SHP77 (cell line): ENCODE data around the gene PRR5.
A peak's percentile ranks its signal among the peaks of the same experiment; 100 is the strongest.

ENCODE experiments used
- DNase-seq, 2 experiments: peaks; one replicate each; lab custom pipeline; 2025; lab: John Stamatoyannopoulos, UW

PRR5 gene

DNA sequence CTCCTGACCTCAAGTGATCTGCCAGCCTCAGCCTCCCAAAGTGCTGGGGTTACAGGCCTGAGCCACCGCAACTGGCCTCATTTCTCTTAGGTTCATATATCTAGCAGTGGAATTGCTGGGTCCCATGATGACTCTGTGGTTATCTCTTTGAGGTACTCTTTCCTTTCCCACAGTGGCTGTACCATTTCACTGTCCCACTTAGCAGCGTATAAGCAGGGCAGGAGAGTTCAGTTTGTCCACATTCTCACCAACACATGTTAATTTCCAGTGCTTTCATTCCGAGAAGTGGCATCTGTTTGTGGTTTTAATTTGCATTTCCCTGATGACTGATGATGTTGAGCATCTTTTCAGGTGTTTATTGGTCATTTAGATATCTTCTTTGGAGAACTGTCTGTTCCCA lies 16.4 kb downstream of the PRR5 start:
- DNase-seq, result no peak

DNA sequence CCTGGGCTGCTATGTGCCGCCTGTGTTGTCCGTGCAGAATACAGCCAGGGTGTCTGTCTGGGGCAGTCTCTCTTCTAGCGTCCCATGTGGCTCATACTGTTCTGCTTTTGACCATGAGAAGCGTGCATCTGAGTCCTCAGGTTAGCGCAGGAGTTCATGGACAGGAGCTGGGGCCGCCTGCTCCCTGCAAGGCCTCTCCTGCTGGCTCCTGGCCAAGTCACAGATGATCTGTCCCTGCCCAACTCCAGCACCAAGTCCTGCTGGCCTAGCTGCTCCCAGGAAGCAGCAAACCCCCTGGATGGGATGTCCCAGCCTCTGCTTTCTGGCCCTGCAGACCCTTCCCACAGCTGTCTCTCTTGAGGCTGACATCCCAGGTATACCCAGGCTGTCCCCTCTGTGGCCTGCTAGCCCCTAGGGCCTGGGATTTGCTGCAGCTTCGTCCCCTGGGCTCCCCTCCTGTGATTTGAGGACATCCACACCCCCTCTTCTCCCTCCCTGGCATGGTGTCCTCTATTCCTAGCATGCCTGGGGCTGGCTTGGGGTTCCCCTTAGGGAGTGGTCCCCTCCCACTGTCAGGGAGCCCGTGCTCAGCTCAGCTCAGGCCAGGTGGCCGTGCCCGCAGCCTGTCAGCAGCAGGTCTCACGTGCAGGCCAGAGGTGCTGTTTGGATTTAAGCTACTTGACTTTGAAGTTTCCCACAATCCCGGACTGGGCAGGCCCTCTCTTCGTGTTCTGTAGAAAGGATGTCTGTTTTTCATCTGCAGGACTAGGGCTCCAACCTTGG lies 17.8 kb downstream of the PRR5 start:
- DNase-seq, result peak; percentile 26 to 35

DNA sequence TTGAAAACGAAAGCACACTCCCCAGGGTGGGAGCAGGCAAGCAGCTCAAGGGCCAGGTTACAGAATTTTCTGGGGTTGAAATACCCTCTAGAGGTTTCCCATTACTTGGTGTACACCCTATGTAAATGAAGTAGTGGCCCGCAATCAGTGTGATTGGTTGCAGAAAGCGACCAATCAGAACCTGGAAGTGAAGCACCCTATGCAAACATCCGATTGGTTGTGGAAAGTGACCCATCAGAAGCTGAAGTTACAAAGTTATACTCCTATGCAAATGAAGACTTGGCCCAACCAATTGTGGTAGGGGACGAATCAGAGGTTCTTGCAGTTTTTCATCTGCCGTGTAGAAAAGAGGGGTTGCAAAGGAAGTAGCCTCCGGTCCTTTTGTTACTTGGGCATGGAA lies 19.2 kb downstream of the PRR5 start:
- no peak for DNase-seq

DNA sequence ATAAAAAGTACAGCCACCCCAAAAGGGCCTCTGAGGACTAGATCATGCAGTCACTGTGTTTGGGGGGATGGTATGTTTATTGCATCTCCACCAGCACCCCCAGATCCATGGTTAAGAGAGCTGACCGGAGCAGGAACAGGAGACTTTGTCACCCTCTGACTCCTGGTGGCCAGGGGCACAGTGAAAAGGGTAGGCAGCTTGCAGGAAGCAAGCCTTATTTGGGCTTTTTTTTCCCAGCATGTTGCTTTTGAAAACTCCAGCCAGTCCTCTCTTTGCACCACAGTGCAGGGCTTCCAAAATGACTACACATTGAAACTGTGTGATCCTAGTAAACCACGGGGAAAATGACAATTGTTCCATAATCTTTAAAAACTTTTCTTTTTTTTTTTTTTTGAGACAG lies 20.6 kb downstream of the PRR5 start:
- DNase-seq, result no peak

DNA sequence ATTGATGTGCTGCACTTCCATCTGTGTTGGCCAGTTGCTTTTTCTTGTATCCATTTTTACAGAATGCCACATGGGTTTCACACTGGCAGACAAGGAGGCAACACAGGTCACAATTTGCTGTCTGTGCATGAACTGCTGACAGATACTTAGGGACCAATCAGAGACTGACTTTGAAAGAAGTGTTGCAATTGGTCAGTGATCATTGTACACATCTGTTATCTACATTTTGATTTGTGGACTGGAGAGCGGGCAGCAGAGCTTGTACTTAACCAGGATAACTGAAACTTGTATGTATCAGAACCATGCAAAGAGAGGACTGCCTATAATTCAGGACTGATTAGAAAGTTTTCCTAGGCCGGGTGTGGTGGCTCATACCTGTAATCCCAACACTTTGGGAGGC lies 21.8 kb downstream of the PRR5 start:
- DNase-seq, result no peak

DNA sequence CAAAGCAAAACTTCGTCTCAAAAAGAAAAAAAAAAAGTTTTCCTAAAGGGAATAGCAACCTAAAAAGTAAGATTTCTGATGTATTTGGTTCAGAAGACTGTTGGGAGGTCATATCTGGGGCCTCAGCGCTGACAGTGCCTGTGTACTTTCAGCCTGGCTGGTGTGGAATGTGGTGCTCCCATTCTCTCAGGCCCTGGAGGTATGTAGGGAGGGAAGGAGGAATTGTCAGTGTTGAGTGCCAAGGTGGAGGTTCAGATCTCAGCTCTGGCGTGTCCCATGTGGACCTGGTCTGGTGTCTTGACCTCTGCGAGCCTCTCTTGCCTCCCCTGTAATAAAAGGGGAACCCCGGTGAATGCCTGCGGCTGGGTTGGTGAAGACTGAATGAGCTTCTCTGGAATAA lies 22.4 kb downstream of the PRR5 start:
- no peak for DNase-seq

DNA sequence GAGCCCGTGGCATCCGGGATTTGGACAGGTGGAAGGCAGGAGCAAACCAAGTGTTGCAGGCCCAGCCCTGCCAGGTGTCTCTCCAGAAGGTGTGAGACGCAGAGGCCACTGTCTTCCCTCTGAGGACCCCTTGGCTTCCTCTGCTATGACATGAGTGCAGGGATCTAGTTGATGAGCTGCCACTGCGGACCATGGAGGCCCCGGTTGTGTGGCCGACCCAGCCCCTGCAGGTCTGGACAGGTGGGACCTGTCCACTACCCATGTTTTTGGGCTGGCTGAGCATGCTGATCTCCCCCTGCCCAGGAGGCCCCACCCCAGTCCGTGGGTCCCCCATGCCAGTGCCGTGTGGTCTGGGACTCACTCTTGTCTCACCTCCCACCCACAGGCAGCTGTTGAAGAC lies 22.9 kb downstream of the PRR5 start:
- no peak for DNase-seq

DNA sequence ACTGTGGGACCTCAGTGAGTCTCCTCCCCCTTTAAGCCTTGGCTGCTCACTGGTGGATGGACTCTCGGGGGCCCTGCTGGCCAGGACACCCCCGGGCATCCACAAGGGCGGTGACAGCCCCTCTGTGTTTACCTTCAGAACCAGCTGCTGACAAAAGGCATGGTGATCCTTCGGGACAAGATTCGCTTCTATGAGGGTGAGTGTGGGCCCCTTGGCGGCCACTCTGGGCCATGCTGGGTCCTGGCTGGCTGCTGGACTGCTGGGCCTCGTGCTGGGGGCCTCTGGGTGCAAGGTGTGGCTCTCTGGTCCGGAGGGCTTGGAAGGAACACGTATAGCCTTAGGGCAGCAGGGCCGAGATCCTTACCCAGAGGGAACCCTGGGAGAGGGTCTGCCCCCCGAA lies 24.4 kb downstream of the PRR5 start:
- no peak for DNase-seq

DNA sequence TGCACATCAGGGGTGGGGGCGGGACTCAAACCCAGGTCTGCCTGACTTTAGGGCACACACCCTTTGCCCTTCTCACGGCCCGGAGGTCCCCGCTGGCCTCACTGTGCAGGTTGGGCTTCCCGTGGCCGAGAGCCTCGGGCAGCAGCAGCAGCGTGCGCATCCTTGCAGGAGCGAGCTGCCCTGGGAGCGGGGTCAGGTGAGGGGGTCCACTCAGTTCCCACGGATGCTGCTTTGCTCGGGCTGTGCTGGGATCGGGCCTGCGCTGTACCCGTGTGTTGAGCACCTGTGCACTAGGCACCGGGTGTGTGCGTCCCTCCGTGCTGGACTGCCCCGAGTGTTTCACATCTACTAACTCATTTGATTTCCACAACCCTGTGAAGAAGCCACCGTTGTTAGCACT lies 25.1 kb downstream of the PRR5 start:
- DNase-seq, result no peak

DNA sequence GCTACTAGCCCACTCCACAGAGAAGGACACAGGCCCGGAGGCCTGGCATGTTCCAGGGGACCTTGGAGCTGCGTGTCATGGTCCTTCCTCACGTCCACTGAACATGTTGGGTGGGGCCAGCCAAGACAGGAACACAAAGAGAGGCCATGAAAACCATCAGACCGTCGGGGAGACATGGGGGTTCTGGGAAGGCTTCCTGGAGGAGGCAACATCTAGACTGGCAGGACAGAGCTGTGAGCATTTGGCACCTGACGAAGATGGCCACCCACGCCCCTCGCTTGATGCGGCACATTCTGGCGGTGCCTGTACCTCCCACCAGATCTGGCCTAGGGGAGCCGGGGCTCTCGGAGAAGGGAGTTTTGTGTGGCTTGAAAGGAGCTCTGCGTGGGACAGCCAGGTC lies 25.7 kb downstream of the PRR5 start:
- no peak for DNase-seq

DNA sequence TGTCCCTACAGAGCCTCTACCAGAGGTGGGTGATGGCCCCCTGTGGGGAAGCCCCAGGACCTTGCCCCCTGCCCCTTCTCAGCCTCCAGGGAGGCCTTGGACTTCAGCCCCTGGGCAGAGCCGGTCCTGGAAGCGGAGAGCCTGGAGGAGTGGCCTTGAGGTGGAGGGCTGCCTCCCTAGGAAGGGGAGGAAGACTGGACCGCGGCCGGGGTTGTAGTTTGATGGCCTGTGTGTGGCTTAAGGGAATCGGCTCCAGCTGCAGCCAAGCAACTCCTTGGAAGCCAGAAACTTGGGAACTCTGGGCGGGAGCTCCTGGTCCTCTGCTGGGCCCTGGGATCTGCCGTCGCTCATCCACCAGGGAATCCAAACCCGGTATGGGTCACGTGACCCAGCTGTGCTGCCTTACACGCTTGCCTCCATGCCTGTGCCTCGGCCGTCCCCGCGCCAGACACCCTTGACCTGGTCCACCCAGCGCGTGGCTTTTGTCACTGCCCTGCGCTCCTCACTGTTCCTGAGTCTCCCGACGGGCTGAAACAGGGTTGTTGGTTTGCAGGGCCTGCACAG lies 26.8 kb downstream of the PRR5 start:
- no peak for DNase-seq

DNA sequence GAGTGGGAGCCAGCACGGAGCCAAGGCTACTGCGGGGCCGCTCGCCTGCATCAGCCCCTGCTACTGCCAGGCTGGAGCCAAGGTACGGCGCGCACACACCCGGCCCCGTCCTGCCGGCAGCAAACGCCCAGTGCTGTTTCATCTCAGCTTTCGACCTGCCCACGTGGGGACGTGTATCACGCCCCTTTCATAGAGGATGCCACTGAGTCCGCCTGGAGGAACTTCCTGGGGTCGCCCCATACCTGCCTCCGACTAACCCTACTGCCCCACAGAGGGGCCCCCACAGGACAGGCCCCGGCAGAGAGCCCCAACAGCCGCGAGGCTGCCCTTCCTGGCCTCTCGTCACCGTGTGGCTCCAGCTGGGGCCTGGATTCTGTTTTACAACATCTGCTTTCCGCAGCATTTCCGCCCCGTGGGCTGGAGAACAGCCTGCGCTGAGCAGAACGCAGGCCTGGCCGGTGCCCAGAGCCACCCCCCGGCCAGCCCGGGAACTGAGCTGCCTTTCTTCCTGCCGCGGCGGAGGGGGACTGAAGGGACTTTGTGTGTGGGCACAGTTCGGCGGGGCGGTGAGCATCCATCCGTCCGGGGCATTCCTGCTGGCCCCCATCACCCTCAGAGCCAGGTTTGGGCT lies 27.5 kb downstream of the PRR5 start:
- no peak for DNase-seq

DNA sequence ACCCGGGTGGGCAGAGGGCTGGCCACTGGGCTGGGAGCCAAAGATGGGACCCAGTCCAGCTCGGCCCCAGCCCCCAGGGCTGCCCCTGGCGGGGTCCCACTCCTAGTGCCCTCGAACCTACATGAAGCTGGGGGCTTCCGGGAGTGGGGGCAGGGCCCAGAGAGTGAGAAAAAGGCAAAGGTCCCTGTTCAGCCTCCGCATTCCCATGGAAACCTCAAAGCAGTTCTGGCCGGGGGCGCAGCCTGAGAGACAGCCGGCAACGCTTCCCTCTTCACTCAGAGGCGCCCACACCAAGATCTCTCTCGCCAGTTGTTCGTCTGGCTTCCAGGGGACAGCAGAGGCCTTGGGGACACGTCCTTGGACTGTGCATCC lies 28.0 kb downstream of the PRR5 start:
- no peak for DNase-seq

DNA sequence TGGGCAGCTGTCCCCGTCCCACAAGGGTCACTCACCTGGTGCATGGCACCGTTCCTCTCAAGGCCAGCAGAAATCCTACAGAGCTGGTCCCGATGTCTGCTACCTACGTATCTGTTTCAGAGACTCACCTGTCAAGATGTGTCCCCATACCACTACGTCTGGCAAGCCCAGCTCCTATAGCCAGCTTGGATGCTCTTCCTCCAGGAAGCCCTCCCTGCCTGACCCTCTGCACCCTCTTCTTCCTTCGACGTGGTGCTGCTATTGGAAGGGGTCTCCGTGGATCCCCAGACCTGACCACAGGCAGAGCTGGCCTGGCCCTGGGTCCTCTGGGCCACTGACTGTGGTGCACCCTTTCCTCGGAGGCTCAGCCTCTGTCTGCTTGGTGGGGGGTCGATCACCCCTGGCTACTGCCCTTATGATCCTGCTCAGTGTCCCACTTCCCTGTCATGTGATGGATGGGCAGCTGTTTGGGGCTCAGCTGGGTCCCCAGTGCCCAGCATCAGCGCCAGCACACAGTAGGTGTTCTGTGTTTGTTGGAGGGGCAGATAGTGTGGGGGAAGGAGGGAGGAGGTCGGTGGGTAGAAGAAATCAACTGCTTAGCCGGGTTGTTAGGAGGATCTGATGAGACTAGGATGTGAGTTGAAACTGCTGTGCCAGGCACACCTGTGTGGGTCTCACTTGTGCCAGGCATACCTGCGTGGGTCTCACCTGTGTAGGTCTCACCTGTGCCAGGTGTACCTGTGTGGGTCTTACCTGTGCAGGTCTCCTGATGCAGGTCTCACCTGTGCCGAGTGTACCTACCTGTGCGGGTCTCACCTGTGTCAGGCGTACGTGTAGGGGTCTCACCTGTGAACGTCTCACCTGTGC lies 28.7 kb downstream of the PRR5 start:
- DNase-seq, result no peak

DNA sequence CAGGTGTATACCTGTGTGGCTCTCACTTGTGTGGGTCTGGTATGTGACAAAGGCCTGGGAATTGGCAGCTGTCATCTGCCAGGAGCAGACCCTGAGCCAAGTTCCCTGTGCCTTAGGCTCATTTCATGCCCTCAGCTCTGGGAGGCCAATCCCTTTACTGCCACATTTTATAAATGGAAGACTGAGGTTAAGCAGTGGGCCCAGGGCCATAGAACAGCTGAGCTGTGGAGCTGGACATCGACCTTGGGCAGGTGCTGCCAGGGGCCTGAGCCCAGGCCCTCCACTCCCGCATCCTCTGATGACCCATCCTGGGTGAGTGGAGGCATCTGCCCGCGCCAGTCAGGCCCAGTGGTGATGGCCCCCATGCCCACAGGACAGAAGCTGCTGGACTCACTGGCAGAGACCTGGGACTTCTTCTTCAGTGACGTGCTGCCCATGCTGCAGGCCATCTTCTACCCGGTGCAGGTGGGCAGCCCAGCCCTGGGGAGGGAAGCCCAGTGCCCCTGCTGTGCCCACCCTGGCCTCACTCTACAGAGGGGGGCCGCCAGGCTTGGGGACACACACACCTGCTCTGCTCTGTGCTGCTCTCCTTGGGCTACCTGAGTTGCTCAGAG lies 29.5 kb downstream of the PRR5 start:
- no peak for DNase-seq

DNA sequence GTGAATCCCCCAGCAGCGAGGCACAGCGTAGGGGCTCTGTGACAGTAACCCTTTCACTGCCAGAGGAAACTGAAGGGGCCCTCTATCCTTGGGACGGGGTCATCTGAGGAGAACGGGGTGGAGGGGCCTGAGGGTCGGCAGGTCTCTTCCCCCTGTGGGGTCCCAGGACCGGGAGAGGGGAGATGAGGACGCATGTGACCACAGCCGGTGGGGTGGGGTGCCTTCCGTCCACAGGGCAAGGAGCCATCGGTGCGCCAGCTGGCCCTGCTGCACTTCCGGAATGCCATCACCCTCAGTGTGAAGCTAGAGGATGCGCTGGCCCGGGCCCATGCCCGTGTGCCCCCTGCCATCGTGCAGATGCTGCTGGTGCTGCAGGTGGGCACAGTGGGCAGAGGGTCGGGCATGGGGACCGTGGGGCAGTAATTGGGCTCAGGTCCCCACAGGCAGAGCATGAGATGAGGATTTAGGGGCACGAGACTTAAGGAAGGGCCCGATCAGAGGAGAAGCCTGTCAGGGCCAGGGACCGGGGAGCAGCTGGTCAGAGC lies 30.1 kb downstream of the PRR5 start:
- no peak for DNase-seq

DNA sequence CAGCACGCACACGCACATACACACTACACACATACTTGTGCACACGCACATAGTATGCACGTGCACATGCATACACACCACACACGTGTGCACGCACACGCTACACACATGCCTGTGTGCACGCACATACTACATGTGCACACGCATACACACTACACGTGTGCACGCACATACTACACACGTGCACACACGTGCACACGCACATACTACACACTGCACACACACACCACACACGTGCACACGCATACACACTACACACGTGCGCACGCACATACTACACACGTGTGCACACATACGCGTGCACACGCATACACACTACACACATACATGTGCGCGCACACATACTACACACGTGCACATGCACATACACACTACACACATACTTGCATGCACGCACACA lies 30.7 kb downstream of the PRR5 start:
- DNase-seq, result no peak

DNA sequence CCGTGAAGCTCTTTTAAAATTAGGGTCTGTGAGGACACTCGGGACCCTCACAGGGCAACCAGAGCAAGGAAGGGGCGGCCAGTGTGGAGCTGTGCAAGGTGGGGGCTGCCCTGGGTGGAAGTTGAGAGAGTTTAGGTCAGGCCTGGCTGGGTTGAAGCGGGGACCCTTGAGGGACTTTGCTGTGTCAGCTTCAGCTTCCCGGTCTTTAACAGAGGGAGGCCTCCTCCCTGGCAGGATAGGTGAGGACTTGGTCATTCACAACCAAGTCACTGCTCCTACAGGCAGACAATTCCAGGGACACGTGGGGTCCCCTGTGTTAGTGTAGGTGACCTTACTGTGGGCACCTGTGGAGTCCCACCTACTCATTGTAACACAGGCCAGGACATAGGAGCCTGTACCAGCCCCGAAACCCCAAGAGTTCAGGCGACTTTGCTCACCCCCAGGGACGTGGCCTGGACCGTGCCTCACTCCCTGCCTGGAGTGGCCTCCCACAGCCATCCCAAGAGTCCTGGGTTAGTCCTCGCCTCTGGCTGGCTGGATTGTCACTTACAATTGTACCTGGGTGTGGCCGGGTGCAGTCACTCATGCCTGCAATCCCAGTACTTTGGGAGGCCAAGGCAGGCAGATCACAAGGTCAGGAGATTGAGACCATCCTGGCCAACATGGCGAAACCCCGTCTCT lies 31.6 kb downstream of the PRR5 start:
- no peak for DNase-seq

DNA sequence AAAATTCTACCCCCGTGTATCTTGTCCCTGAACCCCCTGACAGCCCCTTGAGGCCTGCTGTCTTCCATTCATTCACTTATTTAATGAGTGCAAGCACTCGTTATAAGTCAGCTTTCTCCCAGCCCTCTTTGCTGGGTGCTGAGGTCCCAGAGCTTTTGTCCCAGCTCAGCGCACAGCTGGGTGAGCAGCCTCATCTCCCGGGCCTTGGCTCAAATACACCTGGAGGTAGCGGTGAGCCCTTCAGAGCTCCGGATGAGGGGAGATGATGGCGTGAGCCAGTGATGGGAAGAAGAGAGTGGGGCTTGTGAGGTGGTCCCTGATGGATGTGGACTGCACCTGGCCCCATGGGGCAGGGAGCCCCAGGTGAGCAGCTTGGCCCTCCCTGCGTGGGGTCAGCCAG lies 32.3 kb downstream of the PRR5 start:
- DNase-seq, result no peak

DNA sequence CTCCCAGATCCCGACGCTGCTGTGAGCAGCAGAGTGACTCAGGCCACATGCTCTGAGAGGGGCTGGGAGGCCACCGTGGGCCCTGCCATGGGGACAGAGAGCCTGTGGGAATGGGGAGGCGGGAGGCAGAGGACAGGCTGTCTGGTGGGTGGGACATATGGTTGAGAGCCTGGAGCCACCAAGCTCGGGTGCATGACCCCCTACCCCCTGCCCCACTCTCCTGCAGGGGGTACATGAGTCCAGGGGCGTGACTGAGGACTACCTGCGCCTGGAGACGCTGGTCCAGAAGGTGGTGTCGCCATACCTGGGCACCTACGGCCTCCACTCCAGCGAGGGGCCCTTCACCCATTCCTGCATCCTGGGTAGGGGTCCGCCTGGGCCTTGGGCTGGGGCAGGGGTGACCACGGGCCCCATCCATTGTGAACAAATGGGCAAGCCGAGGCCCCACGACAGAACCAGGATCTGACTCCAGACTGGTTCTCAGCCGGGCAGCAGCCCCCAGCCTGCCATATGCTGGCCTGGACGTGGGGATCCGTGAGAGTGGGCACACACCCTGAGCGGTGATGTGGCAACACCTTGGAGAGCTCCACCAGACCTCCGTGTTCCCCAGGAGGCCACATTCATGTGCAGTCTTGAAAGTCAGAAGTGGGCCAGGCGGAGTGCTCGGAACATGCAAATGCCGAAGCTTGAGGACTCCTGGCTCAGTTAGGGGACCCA lies 33.0 kb downstream of the PRR5 start:
- DNase-seq, result no peak
